Measurements from ENCODE around the gene DIPK1A. TPM values are rescaled to one million over a fixed set of nuclear protein-coding genes. Genes with fewer than 3 reads are reported as not detected.

DIPK1A gene
- total RNA-seq, 4 donors from 2014 or later: 3.1 to 6.9 (median 4.7) TPM

DNA sequence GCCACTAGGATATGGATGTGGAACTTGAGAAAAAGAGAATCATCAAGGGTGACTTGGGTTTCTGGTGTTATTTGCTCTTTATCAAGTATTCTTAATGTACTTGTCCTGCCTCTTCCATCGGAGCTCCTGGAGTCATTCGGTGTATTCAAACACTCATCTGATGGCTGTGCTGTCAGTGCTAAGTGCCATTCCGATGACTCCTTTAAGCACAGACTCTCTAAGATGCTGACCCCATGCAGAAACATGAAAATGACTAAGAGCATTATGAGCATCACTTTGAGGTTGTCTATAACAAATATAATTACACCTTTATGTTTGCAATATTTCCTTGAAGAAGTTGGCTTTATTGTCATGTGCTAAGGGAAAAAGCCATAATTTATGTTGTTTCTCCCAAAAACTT is 140.7 kb downstream of the DIPK1A start:
- DNase-seq (ENCODE audit: low spot score in 2 of 2): no peak
- H3K4me3 ChIP-seq: no peak overlapping the region
- TF ChIP-seq EP300 (IDR thresholded peaks at IDR 0.05) (no peak), POLR2A (IDR thresholded peaks at IDR 0.05) (no peak)
- TF ChIP-seq, protein P1, sequence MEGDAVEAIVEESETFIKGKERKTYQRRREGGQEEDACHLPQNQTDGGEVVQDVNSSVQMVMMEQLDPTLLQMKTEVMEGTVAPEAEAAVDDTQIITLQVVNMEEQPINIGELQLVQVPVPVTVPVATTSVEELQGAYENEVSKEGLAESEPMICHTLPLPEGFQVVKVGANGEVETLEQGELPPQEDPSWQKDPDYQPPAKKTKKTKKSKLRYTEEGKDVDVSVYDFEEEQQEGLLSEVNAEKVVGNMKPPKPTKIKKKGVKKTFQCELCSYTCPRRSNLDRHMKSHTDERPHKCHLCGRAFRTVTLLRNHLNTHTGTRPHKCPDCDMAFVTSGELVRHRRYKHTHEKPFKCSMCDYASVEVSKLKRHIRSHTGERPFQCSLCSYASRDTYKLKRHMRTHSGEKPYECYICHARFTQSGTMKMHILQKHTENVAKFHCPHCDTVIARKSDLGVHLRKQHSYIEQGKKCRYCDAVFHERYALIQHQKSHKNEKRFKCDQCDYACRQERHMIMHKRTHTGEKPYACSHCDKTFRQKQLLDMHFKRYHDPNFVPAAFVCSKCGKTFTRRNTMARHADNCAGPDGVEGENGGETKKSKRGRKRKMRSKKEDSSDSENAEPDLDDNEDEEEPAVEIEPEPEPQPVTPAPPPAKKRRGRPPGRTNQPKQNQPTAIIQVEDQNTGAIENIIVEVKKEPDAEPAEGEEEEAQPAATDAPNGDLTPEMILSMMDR (IDR thresholded peaks at IDR 0.05): no peak
- H3K27ac ChIP-seq: no peak overlapping the region
- 88 to 91% methylated on average over 3 of the region's 3 CpGs for WGBS, 2 donors
- H3K27me3 ChIP-seq: no peaks in the 10 kb centered on the region
- no peaks in the 10 kb centered on the region for H3K9me3 ChIP-seq
- H3K36me3 ChIP-seq: no peaks in the 10 kb centered on the region
- H3K4me1 ChIP-seq: no peaks in the 10 kb centered on the region

DNA sequence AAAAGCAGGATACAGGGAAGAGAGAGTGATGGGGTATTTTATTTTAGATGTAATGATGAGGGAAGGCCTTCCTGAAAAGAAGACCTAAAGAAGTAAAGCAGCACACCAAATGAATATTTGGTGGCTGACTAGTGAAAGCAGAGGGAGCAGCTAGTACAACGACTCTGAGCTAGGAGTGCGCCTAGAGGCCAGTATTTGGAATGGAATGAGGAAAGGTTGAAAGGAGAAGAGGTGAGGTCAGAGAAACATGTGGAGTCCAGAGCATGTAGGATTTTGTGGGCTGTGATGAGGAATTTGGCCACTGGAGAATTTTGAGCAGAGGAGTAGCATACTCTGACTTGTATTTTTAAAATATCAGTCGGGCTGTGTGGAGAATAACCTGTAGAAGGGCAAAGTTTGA is 141.2 kb downstream of the DIPK1A start:
- Histone ChIP-seq H3K4me3 (no peak overlapping the region), H3K27me3 (no peaks in the 10 kb centered on the region), H3K9me3 (no peaks in the 10 kb centered on the region), H3K4me1 (no peaks in the 10 kb centered on the region), H3K36me3 (no peaks in the 10 kb centered on the region), H3K27ac (no peak overlapping the region)
- no peak for DNase-seq (ENCODE audit: low spot score in 2 of 2)
- 41 to 50% methylated on average over 3 of the region's 3 CpGs for WGBS, 2 donors
- TF ChIP-seq EP300 (IDR thresholded peaks at IDR 0.05) (no peak), POLR2A (IDR thresholded peaks at IDR 0.05) (no peak)
- TF ChIP-seq, protein P1 (IDR thresholded peaks at IDR 0.05): no peak

DNA sequence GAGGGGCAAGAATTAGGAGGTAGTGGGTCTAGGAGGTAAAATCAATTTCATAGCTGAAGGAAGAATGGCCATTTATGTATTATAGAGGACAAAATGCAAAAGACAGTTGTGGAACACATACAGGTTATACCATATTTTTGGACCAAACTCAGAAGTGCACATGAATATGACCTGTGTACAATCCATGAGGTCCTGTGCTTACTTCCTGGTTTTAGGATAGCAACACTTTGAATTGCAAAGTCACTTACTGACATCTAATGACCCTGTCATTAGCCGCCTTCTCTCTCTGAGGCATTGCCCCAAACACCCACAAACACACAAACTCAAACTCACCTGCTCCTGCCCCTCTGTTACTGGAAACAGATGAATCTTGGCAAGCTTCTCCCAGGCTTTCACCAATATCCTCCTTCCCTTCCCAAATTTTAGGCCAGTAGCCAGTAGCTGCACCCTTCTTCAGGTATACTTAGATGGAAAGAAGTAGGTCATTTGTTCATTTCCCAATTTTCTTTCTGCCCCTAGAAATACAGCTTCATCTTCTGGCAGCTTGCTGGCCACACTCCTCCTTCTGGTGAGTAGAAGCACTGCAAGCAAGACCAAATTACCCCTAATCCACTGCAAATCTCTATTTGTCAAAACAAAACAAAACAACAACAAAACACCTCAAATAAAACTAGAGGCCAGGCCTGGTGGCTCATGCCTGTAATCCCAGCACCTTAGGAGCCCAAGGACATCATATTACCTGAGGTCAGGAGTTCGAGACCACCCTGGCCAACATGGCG is 143.1 kb downstream of the DIPK1A start:
- TF ChIP-seq, protein P1 (IDR thresholded peaks at IDR 0.05): peak; percentile 55 to 61 (median 56)
- TF ChIP-seq POLR2A (IDR thresholded peaks at IDR 0.05): no peak
- H3K4me3 ChIP-seq: no peak overlapping the region
- H3K4me1 ChIP-seq: no peaks in the 10 kb centered on the region
- peak in 1 of 2 donors; percentile 20 for DNase-seq (ENCODE audit: low spot score in 2 of 2)
- no peaks in the 10 kb centered on the region for H3K27me3 ChIP-seq
- no peaks in the 10 kb centered on the region for H3K36me3 ChIP-seq
- WGBS, 2 donors: 93 to 98% methylated on average over 3 of the region's 3 CpGs
- no peak overlapping the region for H3K27ac ChIP-seq
- H3K9me3 ChIP-seq: no peaks in the 10 kb centered on the region

DNA sequence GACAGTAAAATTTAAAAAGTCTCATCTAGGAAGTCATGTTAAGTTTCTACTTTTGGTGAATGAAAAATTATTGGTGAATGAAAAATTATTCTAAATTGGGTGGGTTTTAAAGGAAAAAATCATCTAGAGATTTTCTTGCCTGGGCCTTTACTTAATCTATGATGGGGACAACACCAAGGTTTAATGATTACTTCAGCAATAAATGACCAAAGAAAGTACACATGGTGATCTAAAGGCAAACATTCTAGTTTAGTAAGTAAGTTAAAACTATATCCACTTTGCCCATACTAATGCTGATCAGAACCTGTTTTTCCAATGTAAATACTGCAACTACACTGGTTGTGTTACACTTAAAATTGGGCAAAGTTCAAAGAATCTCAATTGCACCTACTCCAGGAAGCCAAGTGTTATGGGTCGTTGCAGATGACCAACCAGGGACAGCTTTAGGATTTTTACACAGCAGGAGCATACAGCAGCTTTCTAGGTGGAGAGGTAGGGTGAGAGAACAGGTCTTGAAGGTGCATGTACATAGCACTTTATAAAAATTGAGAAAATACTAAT is 144.0 kb downstream of the DIPK1A start:
- WGBS, 2 donors: 58 to 73% methylated on average over 1 of the region's 1 CpG
- DNase-seq (ENCODE audit: low spot score in 2 of 2): no peak
- H3K27me3 ChIP-seq: no peaks in the 10 kb centered on the region
- H3K4me3 ChIP-seq: no peak overlapping the region
- no peaks in the 10 kb centered on the region for H3K9me3 ChIP-seq
- no peaks in the 10 kb centered on the region for H3K4me1 ChIP-seq
- H3K36me3 ChIP-seq: no peaks in the 10 kb centered on the region
- no peak overlapping the region for H3K27ac ChIP-seq
- TF ChIP-seq POLR2A (IDR thresholded peaks at IDR 0.05) (no peak), EP300 (IDR thresholded peaks at IDR 0.05) (no peak)
- TF ChIP-seq, protein P1 (IDR thresholded peaks at IDR 0.05): no peak

DNA sequence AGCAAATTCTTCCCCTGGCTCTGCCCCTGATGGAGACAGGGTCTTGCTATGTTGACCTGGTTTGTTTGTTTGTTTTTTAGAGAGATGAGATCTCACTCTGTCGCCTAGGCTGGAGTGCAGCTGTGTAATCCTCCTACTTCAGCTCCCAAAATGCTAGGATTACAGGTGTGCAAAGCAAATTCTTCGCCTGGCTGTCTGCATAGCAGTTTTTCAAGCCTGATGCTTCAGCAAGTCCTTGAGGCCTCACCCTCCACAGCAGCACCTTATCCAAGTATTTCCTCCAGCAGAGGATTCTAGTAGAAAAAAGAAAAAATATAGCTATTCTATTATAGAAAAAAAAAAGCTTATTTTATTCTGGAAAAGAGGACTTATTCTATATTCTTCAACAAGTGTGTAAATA is 144.5 kb downstream of the DIPK1A start:
- Histone ChIP-seq H3K4me3 (no peak overlapping the region), H3K9me3 (no peaks in the 10 kb centered on the region), H3K36me3 (no peaks in the 10 kb centered on the region), H3K4me1 (no peaks in the 10 kb centered on the region), H3K27me3 (no peaks in the 10 kb centered on the region), H3K27ac (no peak overlapping the region)
- TF ChIP-seq, protein P1 (IDR thresholded peaks at IDR 0.05): no peak
- no peak for TF ChIP-seq POLR2A (IDR thresholded peaks at IDR 0.05)
- WGBS, 2 donors: 59 to 60% methylated on average over 2 of the region's 2 CpGs
- DNase-seq (ENCODE audit: low spot score in 2 of 2): no peak
